Ectodermal cell (in vitro differentiated cells): ENCODE measurements around the gene HMHB1. TPM values are rescaled to one million over a fixed set of nuclear protein-coding genes. Genes with fewer than 3 reads are reported as not detected.

Experiments used
- H3K27ac ChIP-seq: 2 replicates; pipeline ENCODE4 v1.7.0; 2013; ENCODE audit warnings: mild to moderate bottlenecking, low read depth, low read length; ENCODE audit not compliant: insufficient read depth, poor library complexity, severe bottlenecking
- H3K27me3 ChIP-seq: 2 replicates; pipeline ENCODE4 v1.7.0; 2013; ENCODE audit warnings: mild to moderate bottlenecking, low read length; ENCODE audit not compliant: insufficient read depth, control insufficient read depth, poor library complexity, severe bottlenecking
- H3K36me3 ChIP-seq: one replicate; pipeline ENCODE4 v1.7.0; 2013; ENCODE audit warnings: low read length; ENCODE audit not compliant: control insufficient read depth, insufficient read depth
- H3K4me1 ChIP-seq: one replicate; pipeline ENCODE4 v1.7.0; 2013; ENCODE audit warnings: low read length; ENCODE audit not compliant: control insufficient read depth, insufficient read depth
- H3K4me3 ChIP-seq: 2 replicates; pipeline ENCODE4 v1.7.0; 2013; ENCODE audit warnings: low read depth, low read length, control low read depth; ENCODE audit not compliant: insufficient read depth
- H3K9me3 ChIP-seq: 2 replicates; pipeline ENCODE4 v1.7.0; 2013; ENCODE audit warnings: mild to moderate bottlenecking, low read length, moderate library complexity; ENCODE audit not compliant: control insufficient read depth
- WGBS, 2 experiments: methylation state at CpG; one replicate each; pipeline ENCODE4 v1.1.7; 2013; ENCODE audit warnings: missing lambda C conversion rate in 2 of 2; 5-methylcytosine and 5-hydroxymethylcytosine counted together
- polyA plus RNA-seq, 4 experiments: library from polyadenylated mRNA; stranded (reverse); fragments of 50-300 nt; gene quantifications; one replicate each; pipeline ENCODE4 v1.2.3, GENCODE V29; 2013

Gene HMHB1
- polyA plus RNA-seq (2013, experiment 1 of 4): not detected
- polyA plus RNA-seq (2013, experiment 2 of 4): not detected
- polyA plus RNA-seq (2013, experiment 3 of 4): not detected
- polyA plus RNA-seq (2013, experiment 4 of 4): not detected

- no peaks in the 10 kb centered on the region for H3K27me3 ChIP-seq
- no peaks in the 10 kb centered on the region for H3K9me3 ChIP-seq
- no peaks in the 10 kb centered on the region for H3K4me1 ChIP-seq
- no peaks in the 10 kb centered on the region for H3K36me3 ChIP-seq
- H3K27ac ChIP-seq: no peak within 1 kb of the TSS
- 93 to 94% methylated on average over 16 of the region's 16 CpGs for WGBS, 2 experiments
- no peak within 1 kb of the TSS for H3K4me3 ChIP-seq
Observed at GRCh38 chr5:143812085-143812705, at the start of gene HMHB1. Gene HMHB1, plus strand, starts transcription at chr5:143812161.

- WGBS, 2 experiments: 93 to 95% methylated on average over 5 of the region's 5 CpGs
- Histone ChIP-seq H3K4me1 (no peaks in the 10 kb centered on the region), H3K27ac (no peak overlapping the region), H3K9me3 (no peaks in the 10 kb centered on the region), H3K36me3 (no peaks in the 10 kb centered on the region), H3K4me3 (no peak overlapping the region), H3K27me3 (no peaks in the 10 kb centered on the region)
Observed at GRCh38 chr5:143762636-143763220, 49.2 kb upstream of the HMHB1 start.

GRCh38 chr5:143767162-143767561 is 44.8 kb upstream of the HMHB1 start:
- Histone ChIP-seq H3K4me3 (no peak overlapping the region), H3K36me3 (no peaks in the 10 kb centered on the region), H3K27ac (no peak overlapping the region), H3K4me1 (peaks cover 3% of the 10 kb centered on the region), H3K27me3 (no peaks in the 10 kb centered on the region), H3K9me3 (no peaks in the 10 kb centered on the region)
- WGBS, 2 experiments: 91 to 94% methylated on average over 3 of the region's 3 CpGs

GRCh38 chr5:143769026-143769786 is 42.8 kb upstream of the HMHB1 start:
- no peaks in the 10 kb centered on the region for H3K9me3 ChIP-seq
- no peak overlapping the region for H3K4me3 ChIP-seq
- WGBS, 2 experiments: 90 to 95% methylated on average over 4 of the region's 5 CpGs
- H3K4me1 ChIP-seq: peaks cover 3% of the 10 kb centered on the region
- no peak overlapping the region for H3K27ac ChIP-seq
- H3K36me3 ChIP-seq: no peaks in the 10 kb centered on the region
- H3K27me3 ChIP-seq: no peaks in the 10 kb centered on the region

- no peak overlapping the region for H3K4me3 ChIP-seq
- H3K36me3 ChIP-seq: no peaks in the 10 kb centered on the region
- no peaks in the 10 kb centered on the region for H3K9me3 ChIP-seq
- peaks cover 3% of the 10 kb centered on the region for H3K4me1 ChIP-seq
- 97 to 100% methylated on average over 3 of the region's 3 CpGs for WGBS, 2 experiments
- no peak overlapping the region for H3K27ac ChIP-seq
- no peaks in the 10 kb centered on the region for H3K27me3 ChIP-seq
Observed at GRCh38 chr5:143770450-143770849, 41.5 kb upstream of the HMHB1 start.

- Histone ChIP-seq H3K4me3 (no peak overlapping the region), H3K36me3 (no peaks in the 10 kb centered on the region), H3K4me1 (peaks cover 3% of the 10 kb centered on the region), H3K9me3 (no peaks in the 10 kb centered on the region), H3K27me3 (no peaks in the 10 kb centered on the region), H3K27ac (no peak overlapping the region)
- 90 to 91% methylated on average over 4 of the region's 4 CpGs for WGBS, 2 experiments
Observed at GRCh38 chr5:143771189-143771588, 40.8 kb upstream of the HMHB1 start.

GRCh38 chr5:143771602-143772001 is 40.4 kb upstream of the HMHB1 start:
- H3K36me3 ChIP-seq: no peaks in the 10 kb centered on the region
- peaks cover 3% of the 10 kb centered on the region for H3K4me1 ChIP-seq
- no peaks in the 10 kb centered on the region for H3K9me3 ChIP-seq
- no peak overlapping the region for H3K4me3 ChIP-seq
- WGBS, 2 experiments: 66 to 75% methylated on average over 2 of the region's 2 CpGs
- no peak overlapping the region for H3K27ac ChIP-seq
- H3K27me3 ChIP-seq: no peaks in the 10 kb centered on the region

GRCh38 chr5:143772621-143773020 is 39.3 kb upstream of the HMHB1 start:
- 90 to 92% methylated on average over 1 of the region's 1 CpG for WGBS, 2 experiments
- Histone ChIP-seq H3K27me3 (no peaks in the 10 kb centered on the region), H3K4me3 (no peak overlapping the region), H3K4me1 (peaks cover 3% of the 10 kb centered on the region), H3K9me3 (no peaks in the 10 kb centered on the region), H3K27ac (no peak overlapping the region), H3K36me3 (no peaks in the 10 kb centered on the region)

GRCh38 chr5:143775258-143775657 is 36.7 kb upstream of the HMHB1 start:
- 92 to 94% methylated on average over 2 of the region's 2 CpGs for WGBS, 2 experiments

GRCh38 chr5:143776951-143777350 is 35.0 kb upstream of the HMHB1 start:
- WGBS, 2 experiments: 78 to 81% methylated on average over 4 of the region's 4 CpGs
- Histone ChIP-seq H3K4me1 (no peaks in the 10 kb centered on the region), H3K4me3 (no peak overlapping the region), H3K27me3 (no peaks in the 10 kb centered on the region), H3K27ac (no peak overlapping the region), H3K36me3 (no peaks in the 10 kb centered on the region), H3K9me3 (no peaks in the 10 kb centered on the region)

More at GRCh38 chr5:143775258-143775657, 36.7 kb upstream of the HMHB1 start:
- no peak overlapping the region for H3K4me3 ChIP-seq
- H3K9me3 ChIP-seq: no peaks in the 10 kb centered on the region
- no peak overlapping the region for H3K27ac ChIP-seq
- no peaks in the 10 kb centered on the region for H3K36me3 ChIP-seq
- H3K27me3 ChIP-seq: no peaks in the 10 kb centered on the region
- H3K4me1 ChIP-seq: peaks cover 3% of the 10 kb centered on the region
